ENCODE results near the gene OLFML1. TPM values are rescaled to one million over a fixed set of nuclear protein-coding genes. Genes with fewer than 3 reads are reported as not detected.

The OLFML1 gene
- total RNA-seq, 1 donor from 2014 or later: not detected

DNA sequence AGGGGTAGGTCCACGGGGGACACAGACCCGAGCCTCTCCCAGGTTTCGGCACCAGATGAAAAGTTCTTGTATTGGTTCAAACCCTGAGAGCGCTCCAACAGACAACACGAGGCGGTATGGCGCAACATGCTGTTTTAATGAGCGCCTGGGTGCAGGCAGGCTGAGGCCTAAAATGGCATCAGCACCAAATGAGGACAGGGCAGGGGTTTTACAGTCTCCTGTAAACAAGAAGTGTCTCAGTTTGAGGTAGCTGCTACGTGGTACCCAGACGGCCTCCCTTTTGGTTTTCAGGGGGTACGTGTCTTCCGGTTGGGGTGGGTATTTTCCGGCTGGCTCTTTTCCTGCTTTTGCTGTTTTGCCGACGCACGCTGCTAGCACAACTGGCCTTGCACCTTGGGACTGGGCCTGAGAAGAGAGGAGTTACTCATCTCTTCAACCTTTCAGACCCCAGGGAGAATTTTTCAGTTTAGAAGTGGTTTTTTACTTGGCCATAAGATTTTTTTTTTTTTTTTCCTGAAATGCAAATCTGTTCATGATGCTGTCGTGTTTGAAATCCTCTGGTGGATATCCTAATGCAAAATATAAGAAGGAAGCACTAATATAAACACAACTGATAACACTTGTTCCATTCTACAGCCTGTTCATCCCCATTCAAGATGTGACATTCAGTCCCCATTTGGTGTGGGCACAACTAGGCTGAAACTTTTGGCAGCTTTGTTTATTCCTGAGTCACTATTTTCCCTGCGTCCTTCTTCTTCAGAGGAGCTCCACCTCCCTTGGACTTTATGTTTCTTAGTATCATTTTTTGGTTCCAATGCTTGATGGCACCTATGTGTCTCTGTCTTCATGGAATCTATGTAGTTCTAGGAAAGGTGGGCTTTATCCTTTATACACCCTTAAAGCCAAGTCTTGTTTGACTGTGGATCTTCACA lies 35.0 kb downstream of the OLFML1 start:
- peaks cover 9% of the 10 kb centered on the region for H3K27me3 ChIP-seq
- TF ChIP-seq EZH2phosphoT487 (IDR thresholded peaks at IDR 0.05): no peak
- TF ChIP-seq, protein P1, sequence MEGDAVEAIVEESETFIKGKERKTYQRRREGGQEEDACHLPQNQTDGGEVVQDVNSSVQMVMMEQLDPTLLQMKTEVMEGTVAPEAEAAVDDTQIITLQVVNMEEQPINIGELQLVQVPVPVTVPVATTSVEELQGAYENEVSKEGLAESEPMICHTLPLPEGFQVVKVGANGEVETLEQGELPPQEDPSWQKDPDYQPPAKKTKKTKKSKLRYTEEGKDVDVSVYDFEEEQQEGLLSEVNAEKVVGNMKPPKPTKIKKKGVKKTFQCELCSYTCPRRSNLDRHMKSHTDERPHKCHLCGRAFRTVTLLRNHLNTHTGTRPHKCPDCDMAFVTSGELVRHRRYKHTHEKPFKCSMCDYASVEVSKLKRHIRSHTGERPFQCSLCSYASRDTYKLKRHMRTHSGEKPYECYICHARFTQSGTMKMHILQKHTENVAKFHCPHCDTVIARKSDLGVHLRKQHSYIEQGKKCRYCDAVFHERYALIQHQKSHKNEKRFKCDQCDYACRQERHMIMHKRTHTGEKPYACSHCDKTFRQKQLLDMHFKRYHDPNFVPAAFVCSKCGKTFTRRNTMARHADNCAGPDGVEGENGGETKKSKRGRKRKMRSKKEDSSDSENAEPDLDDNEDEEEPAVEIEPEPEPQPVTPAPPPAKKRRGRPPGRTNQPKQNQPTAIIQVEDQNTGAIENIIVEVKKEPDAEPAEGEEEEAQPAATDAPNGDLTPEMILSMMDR (IDR thresholded peaks at IDR 0.05): no peak
- no peak for TF ChIP-seq EZH2 (IDR thresholded peaks at IDR 0.05)
- H2AFZ ChIP-seq (replicated peaks): no peak overlapping the region
- H3K4me2 ChIP-seq: no peak overlapping the region
- no peaks in the 10 kb centered on the region for H3K9me3 ChIP-seq (ENCODE audit: low read depth)
- no peak overlapping the region for H3K4me3 ChIP-seq
- H3F3A ChIP-seq (ENCODE audit: low read depth): no peaks in the 10 kb centered on the region
- Mint-ChIP-seq H3K9me3 (peaks cover 6% of the 10 kb centered on the region), H3K27ac (no peak overlapping the region), H3K27me3 (ENCODE audit: insufficient read depth, low read depth) (peaks cover 12% of the 10 kb centered on the region), H3K36me3 (no peaks in the 10 kb centered on the region), H3K4me1 (peaks cover 11% of the 10 kb centered on the region), H3K4me3 (no peak overlapping the region)
- no peaks in the 10 kb centered on the region for H3K79me2 ChIP-seq (ENCODE audit: low read depth)
- H3K27ac ChIP-seq: no peak overlapping the region
- DNase-seq (ENCODE audit: low spot score): no peak
- no peak overlapping the region for H3K9ac ChIP-seq
- no peaks in the 10 kb centered on the region for H3K36me3 ChIP-seq
- H4K20me1 ChIP-seq (ENCODE audit: low read depth): no peaks in the 10 kb centered on the region
- H3K4me1 ChIP-seq: no peaks in the 10 kb centered on the region

- no peak overlapping the region for H3K9ac ChIP-seq
- no peaks in the 10 kb centered on the region for H3K36me3 ChIP-seq
- H3K9me3 ChIP-seq (ENCODE audit: low read depth): no peaks in the 10 kb centered on the region
- no peak overlapping the region for H3K4me3 ChIP-seq
- no peaks in the 10 kb centered on the region for H4K20me1 ChIP-seq (ENCODE audit: low read depth)
- H3K27ac Mint-ChIP-seq: no peak overlapping the region
- no peak overlapping the region for H3K4me3 Mint-ChIP-seq
- DNase-seq (ENCODE audit: low spot score): no peak
- no peaks in the 10 kb centered on the region for H3K79me2 ChIP-seq (ENCODE audit: low read depth)
- no peaks in the 10 kb centered on the region for H3K36me3 Mint-ChIP-seq
- peaks cover 15% of the 10 kb centered on the region for H3K27me3 Mint-ChIP-seq (ENCODE audit: insufficient read depth, low read depth)
- H3K4me1 ChIP-seq: no peaks in the 10 kb centered on the region
- peaks cover 6% of the 10 kb centered on the region for H3K9me3 Mint-ChIP-seq
- H3K4me2 ChIP-seq: no peak overlapping the region
- H3K27me3 ChIP-seq: peaks cover under 1% of the 10 kb centered on the region
- H3K27ac ChIP-seq: no peak overlapping the region
- TF ChIP-seq, protein P1 (IDR thresholded peaks at IDR 0.05): no peak
- TF ChIP-seq EZH2 (IDR thresholded peaks at IDR 0.05) (no peak), EZH2phosphoT487 (IDR thresholded peaks at IDR 0.05) (no peak)
- no peaks in the 10 kb centered on the region for H3F3A ChIP-seq (ENCODE audit: low read depth)
- H2AFZ ChIP-seq (replicated peaks): no peak overlapping the region
- H3K4me1 Mint-ChIP-seq: peaks cover 6% of the 10 kb centered on the region
Observed at GRCh38 chr11:7520981-7521487, 35.7 kb downstream of the OLFML1 start.

DNA sequence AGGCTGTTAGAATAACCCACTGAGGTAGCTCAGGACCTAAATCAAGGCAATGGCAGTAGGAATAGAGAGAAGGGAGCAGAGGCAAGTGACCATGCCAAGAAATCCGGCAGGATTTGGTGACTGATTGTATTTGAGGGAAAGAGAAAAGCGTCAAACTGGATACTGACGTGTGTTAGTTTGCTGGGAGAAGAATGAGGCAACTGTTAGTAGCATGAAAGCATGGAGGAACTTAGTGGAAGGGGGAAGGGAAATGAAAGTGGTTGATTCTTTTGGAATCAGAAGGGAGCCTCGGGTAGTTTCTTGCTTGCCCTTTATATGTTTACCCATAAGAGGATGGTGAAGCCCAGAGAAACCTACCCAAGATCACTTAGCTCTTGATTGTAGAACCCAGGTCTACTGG lies 36.8 kb downstream of the OLFML1 start:
- no peak overlapping the region for H3K4me2 ChIP-seq
- peaks cover 6% of the 10 kb centered on the region for H3K9me3 Mint-ChIP-seq
- no peaks in the 10 kb centered on the region for H3F3A ChIP-seq (ENCODE audit: low read depth)
- TF ChIP-seq, protein P1 (IDR thresholded peaks at IDR 0.05): no peak
- TF ChIP-seq EZH2 (IDR thresholded peaks at IDR 0.05) (no peak), EZH2phosphoT487 (IDR thresholded peaks at IDR 0.05) (no peak)
- no peaks in the 10 kb centered on the region for H3K36me3 ChIP-seq
- no peaks in the 10 kb centered on the region for H3K9me3 ChIP-seq (ENCODE audit: low read depth)
- H3K27me3 ChIP-seq: no peaks in the 10 kb centered on the region
- no peaks in the 10 kb centered on the region for H3K36me3 Mint-ChIP-seq
- H3K27me3 Mint-ChIP-seq (ENCODE audit: insufficient read depth, low read depth): peaks cover 16% of the 10 kb centered on the region
- H2AFZ ChIP-seq (replicated peaks): no peak overlapping the region
- H4K20me1 ChIP-seq (ENCODE audit: low read depth): no peaks in the 10 kb centered on the region
- H3K27ac Mint-ChIP-seq: no peak overlapping the region
- H3K4me3 Mint-ChIP-seq: no peak overlapping the region
- no peak overlapping the region for H3K4me3 ChIP-seq
- DNase-seq (ENCODE audit: low spot score): no peak
- no peak overlapping the region for H3K27ac ChIP-seq
- no peak overlapping the region for H3K9ac ChIP-seq
- H3K79me2 ChIP-seq (ENCODE audit: low read depth): no peaks in the 10 kb centered on the region
- peaks cover 6% of the 10 kb centered on the region for H3K4me1 Mint-ChIP-seq
- no peaks in the 10 kb centered on the region for H3K4me1 ChIP-seq
